GM13976 (cell line): ENCODE data around the gene GNG7.

ENCODE experiments used
- DNase-seq: peaks from one replicate; pipeline ENCODE4 v3.0.0; 2012; ENCODE audit warnings: low spot score
- CTCF ChIP-seq: IDR thresholded peaks from 2 replicates; pipeline ENCODE4 v1.5.1; 2012; ENCODE audit warnings: borderline replicate concordance, mild to moderate bottlenecking; ENCODE audit not compliant: insufficient read depth; ENCODE audit errors: extremely low read depth, missing control alignments, control extremely low read depth
- in situ Hi-C: fragments of 300-500 bp; cut with MboI; formaldehyde crosslinking; loops from one replicate; pipeline ENCODE4 v1.12.0; 2022; ENCODE audit warnings: low sequenced_read_pairs, mixed read lengths, inconsistent platforms; ENCODE audit not compliant: unreplicated experiment

The GNG7 gene

GRCh38 chr19:2461751-2462634, 240.5 kb downstream of the GNG7 start:
- in situ Hi-C loops, result no loop called here
- DNase-seq, result peak; percentile 92
- no peak for TF ChIP-seq CTCF
